ENCODE results near the gene MTMR12. TPM values are rescaled to one million over a fixed set of nuclear protein-coding genes. Genes with fewer than 3 reads are reported as not detected.
"Not testable (repeated sequence)": the region's sequence is repeated elsewhere in the genome, so short reads cannot be mapped to it uniquely, and the experiment has no call there.

MTMR12 gene
- total RNA-seq, 1 donor from 2014 or later = 15.3 TPM

- no peak for DNase-seq (ENCODE audit: low spot score)
- peak; percentile 51 for ATAC-seq
These were observed 9.6 kb downstream of the MTMR12 start for GRCh38 chr5:32302835-32303754.

DNA sequence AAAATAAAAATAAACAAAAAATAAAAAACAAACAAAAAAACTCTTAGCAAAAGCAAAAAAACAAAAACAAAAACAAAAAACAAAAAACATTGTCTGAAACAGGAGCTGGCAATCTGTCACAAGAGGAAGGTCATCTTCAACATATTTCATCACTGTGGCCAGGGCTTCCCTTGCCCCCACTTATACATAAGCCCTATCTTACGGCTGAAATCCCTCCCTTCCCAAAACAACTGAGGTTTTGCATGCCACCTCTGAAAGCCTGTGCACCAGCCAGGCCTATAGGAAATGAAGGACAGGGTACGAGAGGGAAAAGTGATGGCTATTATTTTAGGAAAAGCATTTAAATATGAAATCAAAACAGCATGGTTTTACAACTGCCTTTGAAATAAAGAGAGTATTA is 10.8 kb downstream of the MTMR12 start:
- DNase-seq (ENCODE audit: low spot score) = no peak
- ATAC-seq = no peak

- no peak for DNase-seq (ENCODE audit: low spot score)
These were observed 13.6 kb downstream of the MTMR12 start for GRCh38 chr5:32299059-32299677.

DNA sequence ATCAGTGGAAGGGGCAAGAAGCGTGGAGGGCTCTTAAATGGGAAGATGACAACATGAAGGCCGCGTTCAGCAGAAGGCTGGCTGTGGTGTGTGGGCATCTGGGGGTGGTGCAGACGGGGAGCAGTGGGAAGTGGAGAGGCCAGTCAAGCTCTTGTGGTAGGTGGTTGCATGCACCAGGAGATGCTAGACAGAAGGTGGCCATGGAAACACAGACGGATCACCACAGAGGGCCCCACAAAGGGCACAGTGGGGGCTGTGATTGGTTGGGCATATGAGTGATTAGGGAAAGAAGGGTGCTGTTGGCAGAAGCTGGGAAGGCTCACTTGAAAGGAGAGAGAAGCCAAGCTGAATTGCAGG is 14.7 kb downstream of the MTMR12 start:
- no peak for ATAC-seq
- no peak for DNase-seq (ENCODE audit: low spot score)

More at GRCh38 chr5:32299059-32299677, 13.6 kb downstream of the MTMR12 start:
- no peak for ATAC-seq

DNA sequence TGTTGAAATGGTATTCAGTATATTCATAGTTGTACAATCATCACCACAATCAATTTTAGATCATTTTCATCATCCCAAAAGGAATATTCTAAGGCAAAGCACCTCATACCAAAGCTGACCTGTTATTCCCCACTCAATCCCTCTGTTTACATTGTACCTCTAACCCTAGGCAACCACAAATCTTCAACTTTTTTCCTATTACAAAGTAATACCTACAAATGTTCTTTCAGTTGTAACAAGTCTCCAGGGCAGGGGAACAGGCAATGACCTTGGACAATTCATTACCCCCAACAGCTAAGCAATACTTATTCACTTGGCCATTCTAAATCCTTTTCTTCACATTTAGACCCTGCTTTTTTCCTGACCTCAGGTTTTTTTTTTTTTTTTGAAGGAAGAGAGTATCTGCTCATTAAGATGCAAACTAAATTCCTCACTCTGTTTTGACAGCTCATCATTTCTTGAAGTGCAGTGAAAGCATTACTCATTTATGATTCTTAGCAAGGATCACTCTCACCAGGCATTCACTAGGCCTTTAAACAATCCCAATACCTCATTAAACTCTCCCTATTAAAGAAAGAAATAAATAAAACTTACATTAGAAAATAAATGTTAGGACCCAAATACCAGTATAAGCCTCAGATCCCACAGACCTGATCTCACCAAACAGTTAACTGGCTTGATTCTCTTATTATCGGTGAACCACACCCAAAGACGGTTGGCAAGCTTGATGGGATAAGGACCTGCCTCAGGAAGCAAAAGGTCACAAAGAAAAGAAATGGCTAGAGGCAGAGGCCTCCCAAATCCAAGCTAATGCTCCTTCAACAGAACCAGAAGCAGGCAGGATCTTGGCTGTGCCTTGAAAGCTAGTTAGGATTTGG is 15.3 kb downstream of the MTMR12 start:
- ATAC-seq (no peak), DNase-seq (ENCODE audit: low spot score) (no peak)

GRCh38 chr5:32295966-32296772 is 16.6 kb downstream of the MTMR12 start:
- not testable (repeated sequence) for DNase-seq (ENCODE audit: low spot score); ATAC-seq

GRCh38 chr5:32291591-32291990 is 21.1 kb downstream of the MTMR12 start:
- ATAC-seq = no peak
- peak; percentile 67 for DNase-seq (ENCODE audit: low spot score)

GRCh38 chr5:32290922-32291321 is 21.8 kb downstream of the MTMR12 start:
- DNase-seq (ENCODE audit: low spot score) (no peak), ATAC-seq (no peak)

DNA sequence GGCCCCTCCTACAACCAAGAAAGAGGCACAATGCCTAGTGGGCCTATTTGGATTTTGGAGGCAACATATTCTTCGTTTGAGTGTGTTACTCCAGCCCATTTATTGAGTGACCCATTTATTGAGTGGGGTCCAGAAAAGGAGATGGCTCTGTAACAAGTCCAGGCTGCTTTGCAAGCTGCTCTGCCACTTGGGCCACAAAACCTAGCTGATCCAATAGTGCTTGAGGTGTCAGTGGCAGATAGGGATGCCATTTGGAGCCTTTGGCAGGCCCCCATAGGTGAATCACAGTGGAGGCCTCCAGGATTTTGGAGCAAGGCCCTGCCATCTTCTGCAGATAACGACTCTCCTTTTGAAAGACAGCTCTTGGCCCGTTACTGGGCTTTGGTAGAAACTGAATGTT is 22.2 kb downstream of the MTMR12 start:
- DNase-seq (ENCODE audit: low spot score); ATAC-seq: not testable (repeated sequence)

GRCh38 chr5:32289986-32290385 is 22.8 kb downstream of the MTMR12 start:
- not testable (repeated sequence) for DNase-seq (ENCODE audit: low spot score); ATAC-seq

DNA sequence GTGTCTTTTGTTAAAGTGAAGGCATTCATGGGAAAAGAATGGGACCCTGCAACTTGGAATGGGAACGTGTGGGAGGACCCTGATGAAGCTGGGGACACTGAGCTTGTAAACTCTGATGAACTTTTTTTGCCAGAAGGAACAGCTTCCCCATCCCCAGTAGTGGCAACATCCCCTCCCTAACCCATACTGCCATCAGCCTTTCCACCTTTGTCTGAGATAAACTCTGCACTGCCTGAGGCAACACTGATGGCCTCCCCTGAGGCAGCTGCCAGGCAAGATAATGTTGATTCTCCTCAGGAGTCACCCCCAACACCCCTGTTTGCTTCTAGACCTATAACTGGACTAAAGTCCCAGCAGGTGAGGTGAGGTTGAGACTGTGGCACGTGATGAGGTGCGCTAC is 24.6 kb downstream of the MTMR12 start:
- not testable (repeated sequence) for DNase-seq (ENCODE audit: low spot score); ATAC-seq

DNA sequence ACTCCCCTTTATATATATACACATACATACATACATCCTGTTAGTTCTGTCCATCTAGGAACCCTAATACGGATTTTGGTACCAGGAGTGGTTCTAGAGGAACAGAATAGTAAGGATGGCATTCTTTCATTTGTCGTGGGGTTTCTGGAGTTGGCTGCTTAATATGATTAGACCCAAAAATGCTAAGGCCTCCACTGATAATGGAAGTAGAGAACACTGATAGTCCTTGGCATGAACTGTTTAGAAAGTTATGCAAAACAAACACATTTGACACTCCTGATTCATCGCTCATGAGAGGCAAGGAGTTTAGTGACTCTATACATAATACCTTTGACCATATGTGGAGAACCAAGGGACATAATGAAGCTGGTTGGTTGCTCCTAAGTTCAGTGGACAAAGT is 25.2 kb downstream of the MTMR12 start:
- not testable (repeated sequence) for ATAC-seq; DNase-seq (ENCODE audit: low spot score)

- DNase-seq (ENCODE audit: low spot score) = no peak
These were observed 27.1 kb downstream of the MTMR12 start for GRCh38 chr5:32285510-32286138.

GRCh38 chr5:32283539-32284377 is 29.0 kb downstream of the MTMR12 start:
- ATAC-seq = no peak

More at GRCh38 chr5:32285510-32286138, 27.1 kb downstream of the MTMR12 start:
- ATAC-seq = no peak

GRCh38 chr5:32283061-32283460 is 29.7 kb downstream of the MTMR12 start:
- DNase-seq (ENCODE audit: low spot score) = no peak
- ATAC-seq = peak; percentile 80

More at GRCh38 chr5:32283539-32284377, 29.0 kb downstream of the MTMR12 start:
- no peak for DNase-seq (ENCODE audit: low spot score)

DNA sequence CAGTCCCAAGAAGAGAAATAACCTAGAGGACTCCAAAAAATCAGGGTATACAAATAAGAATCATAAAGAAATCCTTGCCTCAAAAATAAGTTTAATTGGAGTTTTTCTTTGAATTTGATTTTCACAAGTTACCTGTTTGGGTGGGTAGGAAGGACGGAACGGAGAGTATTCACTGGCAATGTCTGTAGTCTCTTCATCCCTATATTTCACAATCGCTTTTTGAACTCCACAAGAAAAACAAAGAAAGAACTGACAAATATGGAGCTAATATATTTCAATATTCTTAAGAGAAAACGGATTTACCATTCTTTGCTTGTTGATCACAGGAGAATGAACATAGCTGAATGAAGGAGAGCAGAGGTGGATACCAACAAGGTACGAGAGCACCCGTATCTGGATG is 30.1 kb downstream of the MTMR12 start:
- no peak for DNase-seq (ENCODE audit: low spot score)
- ATAC-seq = peak; percentile 44

GRCh38 chr5:32281378-32282133 is 31.2 kb downstream of the MTMR12 start:
- not testable (repeated sequence) for ATAC-seq; DNase-seq (ENCODE audit: low spot score)

GRCh38 chr5:32280656-32281081 is 32.1 kb downstream of the MTMR12 start:
- ATAC-seq (peak; percentile 53), DNase-seq (ENCODE audit: low spot score) (no peak)
